Muscle of leg (tissue), 11 donors: ENCODE results near the gene ATP5PD. TPM values are rescaled to one million over a fixed set of nuclear protein-coding genes. Genes with fewer than 3 reads are reported as not detected.

Experiments
- DNase-seq: peaks from one replicate; pipeline ENCODE4 v3.0.0; 2013
- H3K27ac ChIP-seq: one replicate; pipeline ENCODE4 v1.5.1; 2013; ENCODE audit warnings: mild to moderate bottlenecking, low read length, control low read depth
- H3K27me3 ChIP-seq: one replicate; pipeline ENCODE4 v1.6.1; 2013; ENCODE audit warnings: low read length; ENCODE audit not compliant: control insufficient read depth, insufficient read depth
- H3K36me3 ChIP-seq: one replicate; pipeline ENCODE4 v1.6.1; 2013; ENCODE audit warnings: low read length; ENCODE audit not compliant: control insufficient read depth, insufficient read depth
- H3K4me1 ChIP-seq: one replicate; pipeline ENCODE4 v1.6.1; 2013; ENCODE audit warnings: low read length; ENCODE audit not compliant: control insufficient read depth, insufficient read depth
- H3K4me3 ChIP-seq: one replicate; pipeline ENCODE4 v1.5.1; 2013; ENCODE audit warnings: low read length, control low read depth
- H3K9me3 ChIP-seq: replicated peaks from 2 replicates; pipeline ENCODE4 v1.6.1; 2013; ENCODE audit warnings: low read depth, low read length; ENCODE audit not compliant: control insufficient read depth
- WGBS: methylation state at CpG from one replicate; pipeline ENCODE4 v1.1.5; 2013; ENCODE audit warnings: missing lambda C conversion rate; ENCODE audit not compliant: insufficient coverage; 5-methylcytosine and 5-hydroxymethylcytosine counted together
- polyA plus RNA-seq, 8 donors: library from polyadenylated mRNA; unstranded; fragments of 120-200 nt; gene quantifications; one replicate each; pipeline versions ENCODE4 v1.2.1 to v1.2.3, GENCODE V29; 2013; ENCODE audit warnings: inconsistent platforms in 1 of 8, low replicate concordance in 1 of 8; ENCODE audit not compliant: insufficient read length in 8 of 8, insufficient read depth in 1 of 8
- total RNA-seq: library from RNA; stranded (reverse); fragments of 120-200 nt; gene quantifications from one replicate; pipeline ENCODE4 v1.2.4, GENCODE V29; 2013

The ATP5PD gene
- total and polyA plus RNA-seq, 9 donors, result 216 to 332 (median 248) TPM

DNA sequence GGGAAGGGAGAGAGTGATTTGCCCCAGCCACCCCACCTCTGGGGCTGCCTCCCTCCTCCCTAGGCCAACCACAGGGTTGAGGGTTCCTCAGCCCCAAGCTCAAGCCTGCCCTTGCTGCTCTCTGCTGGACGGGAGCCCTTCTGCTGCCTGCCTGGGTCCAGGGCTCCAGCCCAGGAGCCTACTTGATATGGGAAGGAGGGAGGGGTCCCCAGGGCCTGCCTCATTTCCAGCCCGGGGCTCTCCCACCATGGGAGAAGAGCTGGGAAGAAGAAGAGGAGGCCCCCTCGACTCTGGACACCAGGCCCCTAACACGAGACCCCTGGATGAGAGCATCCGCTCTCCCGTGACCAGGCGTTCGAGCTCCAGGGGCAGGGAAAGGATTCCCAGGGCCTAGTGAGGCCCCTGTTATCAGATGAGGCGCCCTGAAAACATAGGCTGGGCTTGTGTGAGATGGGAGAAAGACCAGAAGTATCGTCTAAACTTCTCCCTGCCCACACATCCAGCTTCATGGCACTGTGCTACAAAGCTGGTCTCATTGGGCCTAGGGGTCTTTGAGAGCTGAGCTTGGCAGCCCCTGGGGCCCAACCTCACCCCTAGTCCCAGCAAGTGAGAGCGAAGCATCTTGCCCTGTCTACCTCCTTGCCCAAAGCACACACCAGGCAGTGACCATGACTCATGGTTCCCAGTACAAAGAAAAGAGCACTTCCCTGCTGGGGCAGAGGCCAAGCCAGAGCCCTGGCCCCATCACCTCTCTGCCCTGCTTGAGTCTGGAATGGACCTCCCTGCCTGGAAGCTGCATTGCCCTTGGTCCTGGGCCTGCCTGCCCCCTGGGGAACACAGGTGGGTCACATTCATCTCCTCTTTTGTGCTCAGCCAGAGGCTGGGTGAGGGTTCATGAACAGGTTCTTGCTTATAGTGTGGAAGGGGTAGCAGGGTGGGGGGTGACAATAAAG, 42.0 kb upstream of the ATP5PD start:
- Histone ChIP-seq H3K27ac (peak overlapping the region; percentile 88), H3K4me3 (peak overlapping the region; percentile 69), H3K4me1 (peaks cover 44% of the 10 kb centered on the region), H3K36me3 (peaks cover 1% of the 10 kb centered on the region), H3K9me3 (no peaks in the 10 kb centered on the region), H3K27me3 (no peaks in the 10 kb centered on the region)
- DNase-seq, result no peak
- WGBS, result 67% methylated on average over 4 of the region's 11 CpGs

DNA sequence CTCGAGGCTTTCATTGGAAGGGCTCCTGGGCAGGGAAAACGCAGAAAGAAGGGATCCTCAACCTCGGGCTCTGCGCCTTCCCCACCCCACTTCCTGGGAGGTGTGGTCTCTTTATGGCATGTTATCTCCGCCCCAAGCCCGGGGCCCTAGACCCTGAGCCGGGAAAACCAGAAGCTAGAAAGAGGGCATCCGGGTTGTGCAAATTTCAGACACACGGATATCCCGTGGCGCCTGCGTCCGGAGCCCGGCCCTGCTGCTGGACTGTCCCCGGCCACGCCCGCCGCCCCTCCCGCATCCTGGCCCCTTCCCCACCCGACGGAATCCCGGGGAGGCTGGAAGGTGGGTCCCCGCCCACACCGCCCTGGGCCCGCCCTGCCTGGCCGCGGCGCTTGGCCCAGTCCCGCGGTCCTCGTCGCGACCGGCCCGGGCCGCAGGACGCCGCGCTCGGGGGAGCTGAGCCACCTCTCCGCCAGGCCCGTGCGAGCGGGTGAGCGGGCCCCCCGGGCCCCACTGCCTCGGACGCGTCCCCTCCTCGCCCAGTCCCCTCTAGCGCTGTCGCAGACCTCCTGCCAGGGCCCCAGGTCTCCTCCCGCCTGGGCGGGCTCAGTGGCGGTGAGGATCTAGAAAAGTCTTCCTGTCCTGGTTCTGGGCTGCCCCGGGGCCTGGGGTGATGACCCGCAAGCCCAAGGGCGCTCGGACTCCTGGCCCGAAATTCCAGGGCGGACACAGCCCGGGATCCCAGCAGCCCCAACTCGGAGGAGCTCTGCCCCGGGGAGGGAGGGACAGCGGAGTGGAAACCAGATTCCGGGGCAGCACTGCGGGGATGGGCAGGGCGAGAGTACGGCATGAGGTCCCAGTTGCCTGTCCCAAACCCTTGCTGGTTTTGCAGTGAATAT, 41.0 kb upstream of the ATP5PD start, which contains the start of gene SLC16A5:
Gene SLC16A5 (plus strand): TSS at position 397 of the 896 bp plus-strand sequence. CDS start 5,683 bp downstream, outside the sequence.
- Histone ChIP-seq H3K4me1 (peaks cover 40% of the 10 kb centered on the region), H3K4me3 (peak within 1 kb of the TSS; percentile 69), H3K27ac (peak within 1 kb of the TSS; percentile 88), H3K36me3 (no peaks in the 10 kb centered on the region), H3K27me3 (no peaks in the 10 kb centered on the region), H3K9me3 (no peaks in the 10 kb centered on the region)
- WGBS, result under 1% methylated on average over 58 of the region's 69 CpGs
- peak; percentile 92 for DNase-seq

DNA sequence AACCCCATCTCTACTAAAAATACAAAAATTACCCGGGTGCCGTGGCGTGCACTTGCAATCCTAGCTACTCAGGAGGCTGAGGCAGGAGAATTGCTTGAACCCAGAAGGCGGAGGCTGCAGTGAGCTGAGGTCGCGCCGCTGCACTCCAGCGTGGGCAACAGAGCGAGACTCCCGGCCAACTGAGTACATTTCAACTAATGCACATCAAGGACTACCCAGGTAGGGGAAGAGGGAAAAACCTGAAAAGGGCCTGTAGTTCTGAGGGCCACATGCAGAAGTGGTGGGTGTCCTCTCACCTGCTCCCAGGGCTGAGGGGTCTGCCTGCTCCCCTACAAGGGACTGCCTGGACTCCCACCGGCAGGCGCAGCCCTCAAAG, 40.4 kb upstream of the ATP5PD start:
- H3K27ac ChIP-seq, result peak overlapping the region; percentile 88
- DNase-seq, result no peak
- H3K27me3 ChIP-seq, result no peaks in the 10 kb centered on the region
- peaks cover 40% of the 10 kb centered on the region for H3K4me1 ChIP-seq
- 76% methylated on average over 5 of the region's 12 CpGs for WGBS
- H3K4me3 ChIP-seq, result peak overlapping the region; percentile 69
- H3K36me3 ChIP-seq, result no peaks in the 10 kb centered on the region
- no peaks in the 10 kb centered on the region for H3K9me3 ChIP-seq

GRCh38 chr17:75086496-75087181, 39.9 kb upstream of the ATP5PD start:
- no peak overlapping the region for H3K27ac ChIP-seq
- no peak for DNase-seq
- peaks cover 37% of the 10 kb centered on the region for H3K4me1 ChIP-seq
- 81% methylated on average over 12 of the region's 15 CpGs for WGBS
- H3K27me3 ChIP-seq, result no peaks in the 10 kb centered on the region
- H3K9me3 ChIP-seq, result no peaks in the 10 kb centered on the region
- H3K4me3 ChIP-seq, result no peak overlapping the region
- H3K36me3 ChIP-seq, result no peaks in the 10 kb centered on the region

DNA sequence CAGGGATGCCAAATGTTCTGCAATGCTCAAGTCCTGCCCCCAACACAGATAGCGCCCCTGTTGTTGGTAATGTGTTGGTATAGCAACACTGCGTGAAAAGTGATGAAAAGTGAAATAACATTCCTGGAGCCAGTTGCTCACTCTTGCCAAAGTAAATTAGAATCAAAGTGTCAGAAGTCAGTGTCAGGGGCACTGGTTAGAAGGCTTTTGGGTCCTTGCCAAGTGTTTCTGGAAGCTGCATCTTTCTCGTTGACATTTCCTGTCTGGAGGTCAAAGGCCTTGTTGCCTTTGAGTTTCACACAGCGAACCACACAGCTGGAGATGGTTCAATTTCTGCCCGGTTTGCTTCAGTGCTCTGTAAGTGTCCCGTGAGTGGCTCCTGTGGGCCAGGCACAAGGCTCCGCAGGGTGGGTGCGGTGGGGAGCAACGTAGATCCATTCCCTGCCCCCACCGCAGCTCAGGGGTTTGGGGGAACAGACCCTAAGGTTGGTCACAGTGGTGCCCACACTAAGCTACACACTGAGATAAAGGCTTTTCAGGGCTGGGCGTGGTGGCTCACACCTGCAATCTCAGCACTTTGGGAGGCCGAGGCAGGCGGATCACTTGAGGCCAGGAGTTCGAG, 37.4 kb upstream of the ATP5PD start:
- H3K27ac ChIP-seq, result no peak overlapping the region
- no peaks in the 10 kb centered on the region for H3K27me3 ChIP-seq
- WGBS, result 57% methylated on average over 10 of the region's 14 CpGs
- DNase-seq, result no peak
- peaks cover 30% of the 10 kb centered on the region for H3K4me1 ChIP-seq
- no peak overlapping the region for H3K4me3 ChIP-seq
- H3K36me3 ChIP-seq, result no peaks in the 10 kb centered on the region
- H3K9me3 ChIP-seq, result no peaks in the 10 kb centered on the region

DNA sequence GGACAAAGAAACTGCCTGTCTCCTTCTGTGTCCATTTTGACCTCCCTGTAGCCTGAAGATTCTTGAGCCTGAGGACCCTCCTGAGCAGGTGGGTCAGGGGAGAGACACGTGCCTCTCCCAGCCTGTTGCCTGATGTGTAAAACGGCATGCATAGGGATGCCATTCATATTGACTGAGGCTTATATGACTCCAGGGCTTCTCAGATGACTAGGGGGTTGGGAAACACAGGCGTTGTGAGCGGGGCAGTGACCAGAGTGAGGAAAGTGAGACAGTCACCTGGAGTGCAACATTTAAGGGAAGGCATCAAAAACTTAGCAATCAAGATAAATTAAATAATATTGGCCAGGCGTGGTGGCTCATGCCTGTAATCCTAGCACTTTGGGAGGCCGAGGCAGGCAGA, 35.9 kb upstream of the ATP5PD start:
- peaks cover 32% of the 10 kb centered on the region for H3K4me1 ChIP-seq
- no peak for DNase-seq
- 41% methylated on average over 2 of the region's 6 CpGs for WGBS
- no peaks in the 10 kb centered on the region for H3K36me3 ChIP-seq
- H3K9me3 ChIP-seq, result no peaks in the 10 kb centered on the region
- no peak overlapping the region for H3K27ac ChIP-seq
- H3K27me3 ChIP-seq, result no peaks in the 10 kb centered on the region
- no peak overlapping the region for H3K4me3 ChIP-seq

DNA sequence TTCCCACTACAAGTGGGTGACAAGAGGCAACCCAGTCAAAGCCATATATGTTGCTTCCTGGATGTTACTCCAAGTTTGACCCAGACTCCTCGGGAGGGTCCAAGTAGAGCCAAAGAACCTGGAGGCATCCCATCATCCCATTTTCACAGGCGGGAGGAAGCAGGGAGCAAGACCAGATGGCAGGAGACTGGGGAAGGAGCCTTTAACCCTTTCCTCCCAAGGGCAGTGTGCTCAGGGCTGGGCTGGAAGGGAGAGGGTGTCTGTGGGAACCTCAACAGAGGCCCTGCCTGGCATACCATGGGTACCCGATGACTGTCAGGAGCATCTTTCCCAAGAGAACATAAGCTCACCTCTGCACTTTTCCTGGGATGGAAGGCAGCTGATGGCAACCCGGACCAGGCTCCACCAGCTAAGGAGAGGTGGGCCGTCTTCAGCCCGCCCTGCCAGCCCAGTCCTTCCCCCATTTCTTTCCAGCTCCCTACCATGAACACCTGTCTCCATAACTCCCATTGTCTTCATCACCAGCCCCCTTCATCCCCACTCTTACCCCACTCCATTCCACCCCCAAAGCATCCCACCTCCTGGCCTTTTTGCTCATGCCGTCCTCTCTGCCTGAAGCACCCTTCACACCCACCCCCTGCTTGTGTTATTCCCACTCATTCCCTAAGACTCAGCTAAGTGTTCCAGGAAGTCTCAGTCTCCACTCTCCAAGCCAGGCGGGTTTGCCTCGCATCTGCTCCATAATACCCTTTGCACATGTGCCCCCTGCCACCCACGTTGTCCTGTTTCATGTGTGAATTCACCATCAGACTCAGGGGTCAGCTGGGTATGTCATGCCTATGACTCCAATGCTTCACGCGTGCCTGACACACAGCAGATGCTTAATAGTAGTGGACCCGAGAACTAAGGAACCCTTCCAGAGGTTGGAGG, 35.1 kb upstream of the ATP5PD start:
- Histone ChIP-seq H3K36me3 (no peaks in the 10 kb centered on the region), H3K4me3 (no peak overlapping the region), H3K27me3 (no peaks in the 10 kb centered on the region), H3K27ac (no peak overlapping the region), H3K4me1 (peaks cover 33% of the 10 kb centered on the region), H3K9me3 (no peaks in the 10 kb centered on the region)
- 59% methylated on average over 9 of the region's 13 CpGs for WGBS
- DNase-seq, result no peak

DNA sequence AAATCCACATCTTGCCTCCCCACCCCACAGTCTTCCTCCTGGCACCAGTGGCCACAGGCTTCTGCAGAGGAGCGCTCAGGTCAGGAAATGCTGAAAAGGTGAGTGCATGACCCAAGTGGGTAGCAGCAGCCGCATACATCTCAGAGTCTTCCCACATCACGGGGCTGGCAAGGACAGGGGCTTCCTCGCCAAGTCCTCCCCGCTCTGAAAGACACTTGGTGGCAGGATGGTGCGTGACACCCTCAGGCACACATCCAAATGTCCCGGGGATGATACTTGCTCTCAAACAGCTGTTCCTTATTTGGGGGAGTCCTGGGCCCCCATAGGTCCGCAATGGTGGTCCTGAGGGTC, 32.2 kb upstream of the ATP5PD start:
- no peak for DNase-seq
- 56% methylated on average over 6 of the region's 8 CpGs for WGBS
- no peak overlapping the region for H3K27ac ChIP-seq

More for the DNA sequence above, 32.2 kb upstream of the ATP5PD start:
- Histone ChIP-seq H3K27me3 (no peaks in the 10 kb centered on the region), H3K4me3 (no peak overlapping the region), H3K9me3 (no peaks in the 10 kb centered on the region), H3K4me1 (peaks cover 43% of the 10 kb centered on the region), H3K36me3 (no peaks in the 10 kb centered on the region)
